Fibroblast of lung (primary cell): Measurements from ENCODE around the gene HSD3B7.

Experiments used
- CTCF ChIP-seq, 2 donors: IDR thresholded peaks in 1 of 2; conservative IDR thresholded peaks in 1 of 2; 1 replicate in 1 of 2; 2 replicates in 1 of 2; pipeline ENCODE4 v1.5.1; 2011 to 2012; ENCODE audit warnings: low read length in 2 of 2, control low read depth in 1 of 2, inconsistent platforms in 1 of 2, low read depth in 1 of 2, mild to moderate bottlenecking in 1 of 2
- EZH2 ChIP-seq: IDR thresholded peaks from 2 replicates; pipeline ENCODE4 v1.5.1; 2012; ENCODE audit warnings: low read length, control low read depth, mild to moderate bottlenecking; ENCODE audit errors: missing control alignments

- TF ChIP-seq CTCF (conservative IDR thresholded peaks at IDR 0.05 in 1 of 2, IDR thresholded peaks at IDR 0.05 in 1 of 2; ENCODE audit: low read depth in 1 of 2, low read length in 2 of 2): no peak
- TF ChIP-seq EZH2: no peak
Measured at GRCh38 chr16:31010585-31011325, 25.7 kb downstream of the HSD3B7 start, which contains the start of gene STX1B.
